A673 (cell line): ENCODE measurements around the gene PRKAR1A.

Source experiments
- EZH2 ChIP-seq: fragments of 200-600 bp; sonication (generic); IDR thresholded peaks from 2 replicates; pipeline ENCODE4 v1.6.1; 2017; ENCODE audit warnings: borderline replicate concordance, low read depth, mild to moderate bottlenecking, mixed read lengths, antibody characterized with exemption, low read length; ENCODE audit not compliant: poor library complexity, severe bottlenecking
- TF ChIP-seq, protein P1 (sequence below): fragments of 300-800, 200-600 bp; sonication (generic); conservative IDR thresholded peaks from 2 replicates; pipeline ENCODE4 v1.5.1; 2017; ENCODE audit warnings: low read depth, mild to moderate bottlenecking, antibody characterized with exemption, low read length, moderate library complexity, mixed read lengths

DNA sequence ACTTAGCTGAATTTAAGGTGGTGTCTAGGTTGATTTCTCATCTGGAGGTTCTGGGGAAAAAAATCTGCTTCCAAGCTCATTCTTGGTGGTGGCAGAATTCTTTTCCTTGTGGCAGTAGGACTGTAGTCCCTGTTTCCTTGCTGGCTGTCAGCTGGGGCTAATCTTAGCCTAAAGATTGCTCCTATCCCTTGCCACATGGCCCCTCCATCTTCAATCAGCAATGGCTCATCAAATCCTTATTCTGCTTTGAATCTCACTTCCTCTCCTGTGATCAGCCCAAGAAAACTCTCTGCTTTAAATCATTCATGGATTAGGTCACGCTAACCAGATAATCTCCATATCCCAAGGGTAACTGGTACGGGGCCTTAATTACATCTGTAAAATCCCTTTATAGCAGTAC lies 82.3 kb downstream of the PRKAR1A start:
- TF ChIP-seq, protein P1, sequence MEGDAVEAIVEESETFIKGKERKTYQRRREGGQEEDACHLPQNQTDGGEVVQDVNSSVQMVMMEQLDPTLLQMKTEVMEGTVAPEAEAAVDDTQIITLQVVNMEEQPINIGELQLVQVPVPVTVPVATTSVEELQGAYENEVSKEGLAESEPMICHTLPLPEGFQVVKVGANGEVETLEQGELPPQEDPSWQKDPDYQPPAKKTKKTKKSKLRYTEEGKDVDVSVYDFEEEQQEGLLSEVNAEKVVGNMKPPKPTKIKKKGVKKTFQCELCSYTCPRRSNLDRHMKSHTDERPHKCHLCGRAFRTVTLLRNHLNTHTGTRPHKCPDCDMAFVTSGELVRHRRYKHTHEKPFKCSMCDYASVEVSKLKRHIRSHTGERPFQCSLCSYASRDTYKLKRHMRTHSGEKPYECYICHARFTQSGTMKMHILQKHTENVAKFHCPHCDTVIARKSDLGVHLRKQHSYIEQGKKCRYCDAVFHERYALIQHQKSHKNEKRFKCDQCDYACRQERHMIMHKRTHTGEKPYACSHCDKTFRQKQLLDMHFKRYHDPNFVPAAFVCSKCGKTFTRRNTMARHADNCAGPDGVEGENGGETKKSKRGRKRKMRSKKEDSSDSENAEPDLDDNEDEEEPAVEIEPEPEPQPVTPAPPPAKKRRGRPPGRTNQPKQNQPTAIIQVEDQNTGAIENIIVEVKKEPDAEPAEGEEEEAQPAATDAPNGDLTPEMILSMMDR, result no peak
- TF ChIP-seq EZH2, result no peak
